ENCODE results near the gene S100A7A.
"Not testable (repeated sequence)": the region's sequence is repeated elsewhere in the genome, so short reads cannot be mapped to it uniquely, and the experiment has no call there.

The S100A7A gene

GRCh38 chr1:153395776-153396175 lies 20.5 kb upstream of the S100A7A start:
- no peak for DNase-seq

- DNase-seq = no peak
Measured at GRCh38 chr1:153396461-153396860, 19.9 kb upstream of the S100A7A start.

- DNase-seq = no peak
Measured at GRCh38 chr1:153397051-153397923, 19.0 kb upstream of the S100A7A start.

- no peak for DNase-seq
Measured at GRCh38 chr1:153397924-153398651, 18.2 kb upstream of the S100A7A start.

GRCh38 chr1:153399401-153400055 lies 16.8 kb upstream of the S100A7A start:
- DNase-seq = no peak

- no peak for DNase-seq
Measured at GRCh38 chr1:153400244-153400643, 16.1 kb upstream of the S100A7A start.

GRCh38 chr1:153401461-153401860 lies 14.9 kb upstream of the S100A7A start:
- no peak for DNase-seq

GRCh38 chr1:153402226-153402625 lies 14.1 kb upstream of the S100A7A start:
- no peak for DNase-seq

GRCh38 chr1:153403421-153404085 lies 12.8 kb upstream of the S100A7A start:
- no peak for DNase-seq

GRCh38 chr1:153404086-153404635 lies 12.2 kb upstream of the S100A7A start:
- DNase-seq = no peak

- peak; percentile 65 for DNase-seq
Measured at GRCh38 chr1:153404768-153405167, 11.6 kb upstream of the S100A7A start.

GRCh38 chr1:153405825-153406599 lies 10.3 kb upstream of the S100A7A start:
- DNase-seq = not testable (repeated sequence)

GRCh38 chr1:153407274-153407673 lies 9.0 kb upstream of the S100A7A start:
- DNase-seq = not testable (repeated sequence)

GRCh38 chr1:153413961-153414360 lies 2.4 kb upstream of the S100A7A start:
- DNase-seq = not testable (repeated sequence)

GRCh38 chr1:153417136-153417888 lies 992 bp downstream of the S100A7A start:
- no peak for DNase-seq

- DNase-seq = not testable (repeated sequence)
Measured at GRCh38 chr1:153418758-153419435, 2.6 kb downstream of the S100A7A start.

- DNase-seq = not testable (repeated sequence)
Measured at GRCh38 chr1:153419436-153419793, 3.1 kb downstream of the S100A7A start.

GRCh38 chr1:153420306-153420705 lies 4.0 kb downstream of the S100A7A start:
- no peak for DNase-seq

- peak; percentile 67 for DNase-seq
Measured at GRCh38 chr1:153422450-153423068, 6.2 kb downstream of the S100A7A start.

GRCh38 chr1:153426809-153427208 lies 10.5 kb downstream of the S100A7A start:
- no peak for DNase-seq
